ENCODE measurements around the gene SLC22A16. TPM values are rescaled to one million over a fixed set of nuclear protein-coding genes. Genes with fewer than 3 reads are reported as not detected.

Gene SLC22A16
- total and polyA plus RNA-seq, 2 of the 8 experiments (the other 6 are each of a cell fraction or from before 2014, with no cell fraction given), result not detected

- H3K9me3 ChIP-seq (ENCODE audit: insufficient read depth in 2 of 2, low read depth in 1 of 2, low read length in 1 of 2), result no peaks in the 10 kb centered on the region
- no peak overlapping the region for H2BK20ac ChIP-seq (ENCODE audit: low read length)
- DNase-seq (ENCODE audit: low read depth in 1 of 2, low spot score in 2 of 2), result no peak
- no peak overlapping the region for H2AFZ ChIP-seq (ENCODE audit: low read length)
- no peaks in the 10 kb centered on the region for H3K79me1 ChIP-seq (ENCODE audit: low read depth, low read length)
- no peak overlapping the region for H3K18ac ChIP-seq (ENCODE audit: extremely low read depth, low read length)
- H3K56ac ChIP-seq (replicated peaks; ENCODE audit: insufficient read length, low read depth, low read length), result no peak overlapping the region
- ChIA-PET POLR2A (ENCODE audit: partially characterized antibody) (no interaction called here), CTCF (ENCODE audit: partially characterized antibody) (no interaction called here)
- no peak overlapping the region for H4K8ac ChIP-seq (ENCODE audit: extremely low read depth, insufficient read depth, low read length)
- 93% methylated on average over 4 of the region's 4 CpGs; no CpG with 5 or more reads in 1 of the 2 experiments for WGBS, 2 experiments (ENCODE audit: extremely low coverage in 1 of 2, insufficient coverage in 1 of 2, insufficient read length in 1 of 2, insufficient replicate concordance in 2 of 2, low coverage in 1 of 2, low lambda C conversion rate in 2 of 2, missing lambda C conversion rate in 1 of 2)
- H3K9ac ChIP-seq (replicated peaks in 1 of 4; ENCODE audit: extremely low read depth in 1 of 4, low read depth in 3 of 4, low read length in 3 of 4), result no peak overlapping the region
- H2AK5ac ChIP-seq (ENCODE audit: low read depth, low read length), result no peak overlapping the region
- no peaks in the 10 kb centered on the region for H3K79me2 ChIP-seq (ENCODE audit: control insufficient read depth in 1 of 2, insufficient read depth in 2 of 2, low read length in 2 of 2)
- no peaks in the 10 kb centered on the region for H3K36me3 ChIP-seq (ENCODE audit: control insufficient read depth in 2 of 4, insufficient read depth in 4 of 4, low read length in 3 of 4)
- H3K4me1 ChIP-seq (replicated peaks in 1 of 4; ENCODE audit: control insufficient read depth in 3 of 4, insufficient read depth in 4 of 4, low read length in 3 of 4), result no peaks in the 10 kb centered on the region
- H3K23me2 ChIP-seq (ENCODE audit: low read depth, low read length), result no peaks in the 10 kb centered on the region
- H2BK12ac ChIP-seq (ENCODE audit: low read depth, low read length), result no peak overlapping the region
- H3K4me2 ChIP-seq (ENCODE audit: insufficient read depth in 1 of 2, low read depth in 2 of 2, low read length in 2 of 2), result no peak overlapping the region
- H3K23ac ChIP-seq (ENCODE audit: insufficient read length), result no peak overlapping the region
- H3K14ac ChIP-seq (ENCODE audit: insufficient read length), result no peak overlapping the region
- no peak overlapping the region for H4K91ac ChIP-seq (replicated peaks; ENCODE audit: insufficient read length, low read length)
- H3K27me3 ChIP-seq (replicated peaks in 1 of 4; ENCODE audit: control insufficient read depth in 3 of 4, extremely low read depth in 1 of 4, insufficient read depth in 3 of 4, low read length in 3 of 4), result no peaks in the 10 kb centered on the region
- no peak overlapping the region for H3K4ac ChIP-seq (replicated peaks; ENCODE audit: insufficient read length, low read depth, low read length)
- H3K27ac ChIP-seq (ENCODE audit: low read depth, low read length), result no peak overlapping the region
- no peak overlapping the region for H2BK5ac ChIP-seq (ENCODE audit: low read depth, low read length)
- no peak for FAIRE-seq
- H2BK15ac ChIP-seq (ENCODE audit: low read length), result no peak overlapping the region
- no peak overlapping the region for H3K4me3 ChIP-seq (ENCODE audit: extremely low read depth in 1 of 4, insufficient read depth in 2 of 4, low read depth in 3 of 4, low read length in 4 of 4)
- H2BK120ac ChIP-seq (replicated peaks; ENCODE audit: low read depth, low read length), result no peak overlapping the region
- H4K5ac ChIP-seq (ENCODE audit: insufficient read length, low read depth, low read length), result no peak overlapping the region
- no peaks in the 10 kb centered on the region for H4K20me1 ChIP-seq (replicated peaks in 1 of 2; ENCODE audit: control insufficient read depth in 1 of 2, insufficient read depth in 2 of 2, low read length in 2 of 2)
- TF ChIP-seq KDM1A (IDR thresholded peaks at IDR 0.05; ENCODE audit: borderline replicate concordance, low read length), result no peak
- TF ChIP-seq FOSL1 (IDR thresholded peaks at IDR 0.05; ENCODE audit: insufficient read depth, low read depth, low read length), result no peak
- TF ChIP-seq JUN (IDR thresholded peaks at IDR 0.05; ENCODE audit: low read depth, low read length), result no peak
- no peak for TF ChIP-seq PHF8 (conservative IDR thresholded peaks at IDR 0.05; ENCODE audit: low read depth, low read length)
- no peak for TF ChIP-seq CHD1 (IDR thresholded peaks at IDR 0.05; ENCODE audit: low read depth, low read length)
- TF ChIP-seq CHD2 (IDR thresholded peaks at IDR 0.05; ENCODE audit: low read length), result no peak
- TF ChIP-seq KDM5A (IDR thresholded peaks at IDR 0.05; ENCODE audit: low read length), result no peak
- TF ChIP-seq CBX8 (IDR thresholded peaks at IDR 0.05; ENCODE audit: borderline replicate concordance, low read depth, low read length), result no peak
- TF ChIP-seq GABPA (IDR thresholded peaks at IDR 0.05; ENCODE audit: borderline replicate concordance, insufficient read depth, low read length), result no peak
- no peak for TF ChIP-seq POLR2A (IDR thresholded peaks at IDR 0.05; ENCODE audit: control extremely low read depth in 1 of 2, low read depth in 2 of 2, low read length in 2 of 2)
- no peak for TF ChIP-seq NRF1 (IDR thresholded peaks at IDR 0.05; ENCODE audit: low read depth, low read length)
- TF ChIP-seq BACH1 (IDR thresholded peaks at IDR 0.05; ENCODE audit: low read length), result no peak
- TF ChIP-seq SUZ12 (IDR thresholded peaks at IDR 0.05; ENCODE audit: low read length), result no peak
- TF ChIP-seq RXRA (IDR thresholded peaks at IDR 0.05; ENCODE audit: insufficient read depth, low read depth, low read length), result no peak
- no peak for TF ChIP-seq SP4 (IDR thresholded peaks at IDR 0.05; ENCODE audit: low read length)
Observed at GRCh38 chr6:110440026-110440425, 36.4 kb downstream of the SLC22A16 start.
